ENCODE measurements around the gene SLC25A30.
A peak's percentile ranks its signal among the peaks of the same experiment; 100 is the strongest.

SLC25A30 gene

DNA sequence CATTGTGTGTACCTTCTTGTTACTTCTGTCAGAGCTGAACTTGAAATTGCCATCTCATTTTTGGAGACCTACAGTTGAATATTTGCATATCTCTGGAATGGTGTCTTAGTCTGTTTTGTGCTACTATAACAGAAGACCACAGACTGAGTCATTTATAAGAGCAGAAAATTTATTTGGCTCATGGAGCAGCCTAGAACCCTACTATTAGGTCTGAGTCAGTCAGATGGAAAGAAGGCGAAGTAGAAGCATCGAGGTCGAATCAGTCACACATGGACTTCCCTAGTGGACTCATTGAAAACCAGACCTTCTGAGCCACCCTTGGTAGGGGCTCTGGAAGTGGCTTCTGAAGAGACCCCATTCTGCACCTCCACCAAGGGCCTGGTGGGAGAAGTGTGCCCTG lies 43.3 kb downstream of the SLC25A30 start:
- TF ChIP-seq, protein P1, sequence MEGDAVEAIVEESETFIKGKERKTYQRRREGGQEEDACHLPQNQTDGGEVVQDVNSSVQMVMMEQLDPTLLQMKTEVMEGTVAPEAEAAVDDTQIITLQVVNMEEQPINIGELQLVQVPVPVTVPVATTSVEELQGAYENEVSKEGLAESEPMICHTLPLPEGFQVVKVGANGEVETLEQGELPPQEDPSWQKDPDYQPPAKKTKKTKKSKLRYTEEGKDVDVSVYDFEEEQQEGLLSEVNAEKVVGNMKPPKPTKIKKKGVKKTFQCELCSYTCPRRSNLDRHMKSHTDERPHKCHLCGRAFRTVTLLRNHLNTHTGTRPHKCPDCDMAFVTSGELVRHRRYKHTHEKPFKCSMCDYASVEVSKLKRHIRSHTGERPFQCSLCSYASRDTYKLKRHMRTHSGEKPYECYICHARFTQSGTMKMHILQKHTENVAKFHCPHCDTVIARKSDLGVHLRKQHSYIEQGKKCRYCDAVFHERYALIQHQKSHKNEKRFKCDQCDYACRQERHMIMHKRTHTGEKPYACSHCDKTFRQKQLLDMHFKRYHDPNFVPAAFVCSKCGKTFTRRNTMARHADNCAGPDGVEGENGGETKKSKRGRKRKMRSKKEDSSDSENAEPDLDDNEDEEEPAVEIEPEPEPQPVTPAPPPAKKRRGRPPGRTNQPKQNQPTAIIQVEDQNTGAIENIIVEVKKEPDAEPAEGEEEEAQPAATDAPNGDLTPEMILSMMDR (conservative IDR thresholded peaks at IDR 0.05): no peak
- H3K27ac ChIP-seq: no peak overlapping the region

DNA sequence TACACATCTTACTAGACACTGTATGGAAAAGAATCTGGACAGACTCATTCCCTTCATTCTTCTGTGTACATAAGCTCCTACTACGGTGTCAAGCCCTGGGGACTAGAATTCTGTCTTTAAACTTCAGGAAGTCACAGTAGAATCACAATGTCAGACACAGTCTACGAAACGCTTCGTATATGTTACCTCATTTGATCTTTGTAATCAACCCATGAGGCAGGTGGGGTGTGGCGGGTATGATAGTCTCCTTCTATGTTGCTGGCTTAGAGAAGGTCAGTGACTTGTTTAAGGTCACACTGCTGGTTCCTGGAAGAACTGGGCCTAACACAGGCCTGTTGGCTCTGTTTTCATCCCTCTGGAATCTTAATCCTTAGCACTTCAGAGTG lies 45.0 kb downstream of the SLC25A30 start:
- TF ChIP-seq, protein P1 (conservative IDR thresholded peaks at IDR 0.05): no peak
- no peak overlapping the region for H3K27ac ChIP-seq

DNA sequence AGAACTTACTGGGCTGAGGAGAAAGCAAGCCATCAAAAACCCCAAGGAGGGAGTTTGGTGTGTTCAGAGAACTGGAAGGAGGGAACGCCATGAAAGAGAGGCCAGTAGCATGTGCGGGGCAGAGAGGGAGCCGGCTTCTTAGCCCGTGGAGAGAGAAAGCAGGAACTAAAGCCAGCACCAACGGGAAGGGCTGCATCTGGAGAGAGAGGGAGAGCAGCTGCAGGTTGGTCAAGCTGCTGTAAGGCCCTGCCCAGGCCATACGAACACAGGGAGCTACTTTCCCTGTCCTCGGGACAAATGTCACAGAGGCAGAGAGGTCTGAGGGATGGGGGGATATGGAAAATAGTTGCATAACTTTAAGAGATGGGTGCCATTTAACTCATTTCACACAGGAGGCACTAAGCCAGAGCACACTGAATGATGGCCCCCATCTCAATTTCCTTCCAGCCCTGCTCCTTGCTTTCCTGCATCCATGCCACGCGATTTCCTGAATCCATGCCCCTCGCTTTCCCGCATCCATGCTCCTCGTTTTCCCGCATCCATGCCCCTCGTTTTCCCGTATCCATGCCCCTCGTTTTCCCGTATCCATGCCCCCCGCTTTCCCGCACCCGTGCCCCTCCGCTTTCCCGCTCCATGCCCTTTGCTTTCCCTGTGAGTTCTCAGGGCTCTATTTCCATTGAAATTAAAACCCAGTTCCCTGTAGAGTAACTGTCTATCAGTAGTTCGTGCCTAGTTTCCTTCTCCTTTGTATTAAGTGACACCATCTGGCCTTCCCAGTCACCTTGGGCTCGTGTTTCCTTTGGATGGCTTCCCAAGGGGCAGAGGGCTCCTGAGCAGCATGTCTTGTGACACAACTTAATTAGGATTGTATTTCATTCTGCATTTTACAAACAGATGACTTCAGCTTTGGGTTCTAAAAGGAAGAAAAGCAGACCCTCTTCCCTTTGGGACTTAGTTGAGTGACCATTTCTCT lies 45.7 kb downstream of the SLC25A30 start:
- TF ChIP-seq, protein P1 (conservative IDR thresholded peaks at IDR 0.05): no peak
- no peak overlapping the region for H3K27ac ChIP-seq

DNA sequence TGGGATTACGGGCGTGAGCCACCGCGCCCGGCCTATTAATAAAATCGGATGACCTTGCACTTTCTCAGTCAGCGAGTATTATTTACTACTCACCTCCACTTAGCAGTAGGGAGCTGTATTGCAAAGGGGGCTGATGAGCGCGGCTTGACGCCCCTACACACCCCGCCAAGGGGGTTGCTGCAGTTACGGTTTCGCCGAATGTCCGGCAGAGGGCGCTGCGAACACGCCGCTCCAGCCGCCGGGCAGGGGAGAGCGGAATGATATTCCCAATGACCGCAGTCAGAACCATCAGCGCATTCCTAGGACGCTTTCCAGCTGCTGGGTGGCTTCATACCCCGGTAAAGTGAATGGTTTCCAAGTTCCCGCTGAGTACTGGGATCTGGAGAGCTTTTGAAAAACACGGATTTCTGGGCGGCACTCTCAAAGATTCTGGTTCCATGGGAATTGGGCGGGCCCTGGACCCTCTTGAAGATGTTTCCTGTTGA lies 47.2 kb downstream of the SLC25A30 start:
- TF ChIP-seq, protein P1 (conservative IDR thresholded peaks at IDR 0.05): peak; percentile 97
- no peak overlapping the region for H3K27ac ChIP-seq

DNA sequence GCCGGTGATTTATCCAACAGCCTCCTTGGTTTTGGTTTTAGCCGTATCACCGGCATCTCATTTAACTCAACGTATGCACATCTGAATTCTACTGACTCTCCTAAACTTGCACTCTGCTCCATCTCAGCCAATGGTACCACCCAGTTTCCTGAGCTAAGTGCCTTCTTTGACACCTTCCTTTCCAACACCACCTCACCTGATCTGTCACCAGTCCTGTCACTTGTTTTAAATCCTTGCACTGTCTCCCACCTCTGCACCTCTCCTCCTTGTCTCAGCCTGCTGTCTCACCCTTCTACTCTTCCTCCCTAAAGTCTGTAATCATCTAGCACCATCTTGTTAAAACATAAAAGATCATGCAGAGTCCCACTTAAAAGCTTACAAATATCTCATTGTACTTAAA lies 49.1 kb downstream of the SLC25A30 start:
- peak overlapping the region; percentile 54 for H3K27ac ChIP-seq
- TF ChIP-seq, protein P1 (conservative IDR thresholded peaks at IDR 0.05): no peak

DNA sequence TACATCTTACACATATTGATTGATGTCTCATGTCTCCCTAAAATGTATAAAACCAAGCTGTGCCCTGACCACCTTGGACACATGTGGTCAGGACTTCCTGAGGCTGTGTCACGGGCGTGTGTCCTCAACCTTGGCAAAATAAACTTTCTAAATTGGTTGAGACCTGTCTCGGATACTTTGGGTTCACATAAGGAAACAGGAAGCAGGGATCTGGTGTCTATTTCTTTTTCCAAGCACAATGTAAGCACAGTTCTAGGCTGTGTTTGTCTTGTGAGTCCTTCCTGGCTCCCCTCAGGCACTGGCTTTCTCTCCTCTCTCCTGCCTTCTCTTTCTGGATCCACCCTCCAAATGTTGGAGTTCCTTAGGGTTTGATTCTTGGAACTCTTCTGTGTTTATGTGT lies 49.6 kb downstream of the SLC25A30 start:
- H3K27ac ChIP-seq: peak overlapping the region; percentile 54
- TF ChIP-seq, protein P1 (conservative IDR thresholded peaks at IDR 0.05): no peak

DNA sequence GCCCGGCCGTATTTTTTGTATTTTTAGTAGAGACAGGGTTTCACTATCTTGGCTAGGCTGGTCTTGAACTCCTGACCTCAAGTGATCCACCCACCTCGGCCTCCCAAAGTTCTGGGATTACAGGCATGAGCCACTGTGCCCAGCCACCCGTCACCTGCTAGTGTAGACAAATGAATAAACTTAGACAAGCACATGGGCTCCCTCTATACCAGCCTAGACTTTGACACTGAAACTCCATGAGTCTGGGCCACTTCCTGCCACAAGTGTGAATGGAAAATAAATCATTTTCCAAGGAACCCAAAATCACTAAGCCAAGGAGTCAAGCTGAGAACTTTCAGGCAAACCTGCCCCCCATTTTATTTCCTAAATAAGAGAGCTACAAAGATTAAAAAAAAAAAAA lies 50.2 kb downstream of the SLC25A30 start:
- TF ChIP-seq, protein P1 (conservative IDR thresholded peaks at IDR 0.05): no peak
- H3K27ac ChIP-seq: peak overlapping the region; percentile 54

Measured in VCaP (cell line).